NCI-H774 (cell line): ENCODE results near the gene DIAPH2.
"Not testable (repeated sequence)": the region's sequence is repeated elsewhere in the genome, so short reads cannot be mapped to it uniquely, and the experiment has no call there.

Source experiments
- DNase-seq: peaks from one replicate; lab custom pipeline; 2025; lab: John Stamatoyannopoulos, UW

DIAPH2 gene

DNA sequence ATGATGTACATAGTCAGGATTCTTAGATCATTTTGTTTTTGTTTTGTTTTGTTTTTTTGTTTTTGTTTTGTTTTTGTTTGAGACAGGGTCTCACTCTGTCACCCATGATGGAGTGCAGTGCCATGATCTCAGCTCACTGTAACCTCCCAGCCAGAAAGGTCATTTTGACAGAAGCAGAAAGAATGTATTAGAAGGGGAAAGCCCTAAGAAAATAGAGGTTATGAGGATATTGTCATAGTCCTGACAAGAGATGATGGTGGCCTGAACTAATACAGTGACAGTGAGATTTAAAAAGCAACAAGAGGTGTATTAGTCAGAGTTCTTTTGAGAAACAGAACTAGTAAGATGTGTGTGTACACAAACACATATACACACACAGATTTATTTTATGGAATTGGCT lies 702.4 kb downstream of the DIAPH2 start:
- no peak for DNase-seq

DNA sequence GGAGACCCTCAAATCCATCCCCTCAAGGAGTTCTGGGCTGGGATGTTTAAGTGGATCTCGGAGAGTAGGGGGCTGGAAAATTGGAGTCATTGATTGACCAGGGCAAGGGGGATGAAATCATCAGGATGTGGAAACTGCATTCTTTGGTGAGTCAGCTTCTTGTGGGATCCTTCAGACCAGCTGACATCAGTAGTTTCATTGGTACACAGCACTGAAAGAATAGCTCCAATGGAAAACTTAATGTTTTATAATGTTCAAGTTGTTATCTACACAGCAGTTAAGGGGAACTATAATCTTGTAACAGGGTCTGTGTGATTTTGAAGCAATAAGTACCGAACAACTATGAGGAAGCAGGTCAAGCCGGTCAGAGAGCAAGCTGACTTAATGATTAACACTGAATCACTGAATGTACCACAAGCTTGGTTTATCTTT lies 705.1 kb downstream of the DIAPH2 start:
- no peak for DNase-seq

DNA sequence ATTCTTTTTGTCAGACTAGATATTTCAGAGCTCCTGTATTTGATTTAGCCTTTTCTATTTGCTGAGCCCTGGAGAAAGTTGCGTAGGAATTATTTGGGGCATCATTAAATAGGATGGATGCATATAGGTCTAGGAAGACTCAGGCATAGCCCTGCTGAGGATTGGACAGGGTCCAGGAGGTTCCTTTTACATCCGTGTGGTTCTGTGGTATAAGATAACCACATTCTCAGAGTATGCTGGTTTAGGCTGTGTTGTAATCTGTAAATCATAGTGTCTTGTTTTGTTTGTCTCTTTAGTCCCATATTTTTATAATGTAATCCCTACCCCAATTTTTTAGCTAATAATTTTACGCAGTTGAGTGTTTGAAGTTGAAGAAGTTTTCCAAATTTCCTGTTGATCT lies 712.7 kb downstream of the DIAPH2 start:
- no peak for DNase-seq

DNA sequence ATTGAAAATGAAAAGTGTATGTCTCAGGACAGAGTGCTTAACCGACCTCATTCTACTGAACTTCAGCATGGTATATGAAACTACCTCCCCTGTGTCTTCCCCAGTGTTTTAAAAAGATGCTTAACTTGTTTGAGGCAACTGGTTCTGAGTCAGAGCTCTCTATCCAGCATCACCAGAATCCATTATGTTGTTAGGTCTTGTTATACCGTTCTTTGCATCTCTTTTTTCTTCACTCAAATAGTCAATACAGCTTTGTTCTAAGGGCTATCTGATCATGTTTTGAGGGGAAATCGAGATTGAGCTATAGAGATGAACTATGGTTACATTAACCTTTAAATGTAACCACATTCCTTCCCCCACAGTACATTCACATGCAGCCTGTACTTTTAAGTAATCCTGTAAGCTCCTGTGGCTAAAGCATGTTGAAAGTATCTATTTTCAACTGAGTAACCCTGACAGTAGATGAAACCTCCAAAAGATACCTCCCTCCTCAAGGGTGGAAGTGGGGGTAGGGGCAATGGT lies 713.4 kb downstream of the DIAPH2 start:
- DNase-seq, result no peak

DNA sequence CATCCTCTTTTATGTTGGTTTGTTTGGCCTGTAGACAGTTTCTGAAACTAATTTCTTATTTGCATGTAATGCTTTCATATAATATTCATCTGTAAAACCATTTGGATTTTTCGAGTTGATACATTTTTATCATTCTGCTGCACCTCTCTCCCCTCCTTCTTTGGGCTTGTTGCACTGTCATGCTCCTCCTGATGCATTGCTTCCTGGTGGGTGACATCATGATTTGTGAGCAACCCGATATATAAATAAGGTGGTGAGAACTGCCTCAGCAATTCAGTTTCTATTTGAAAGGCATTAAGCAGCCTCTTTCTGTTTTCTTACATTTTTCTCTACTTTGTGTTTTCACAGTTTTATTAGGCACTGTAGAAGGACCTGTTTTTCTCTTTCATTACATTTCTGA lies 714.8 kb downstream of the DIAPH2 start:
- DNase-seq, result no peak

DNA sequence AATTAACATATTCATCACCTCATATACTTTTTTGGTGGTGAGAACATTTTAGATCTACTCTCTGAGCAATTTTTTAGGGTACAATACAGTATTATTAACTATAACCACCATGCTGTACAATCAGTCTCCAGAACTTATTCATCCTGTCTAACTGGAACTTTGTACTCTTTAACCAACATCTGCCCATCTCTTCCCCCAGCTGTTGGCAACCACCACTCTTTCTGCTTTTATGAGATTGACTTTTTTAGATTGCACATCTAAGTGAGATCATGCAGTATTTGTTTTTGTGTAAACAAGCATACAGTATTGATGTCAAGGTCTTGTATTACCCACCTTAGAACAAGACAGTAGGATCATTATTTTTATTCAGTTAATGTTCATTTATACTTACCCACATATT lies 715.9 kb downstream of the DIAPH2 start:
- DNase-seq, result no peak

DNA sequence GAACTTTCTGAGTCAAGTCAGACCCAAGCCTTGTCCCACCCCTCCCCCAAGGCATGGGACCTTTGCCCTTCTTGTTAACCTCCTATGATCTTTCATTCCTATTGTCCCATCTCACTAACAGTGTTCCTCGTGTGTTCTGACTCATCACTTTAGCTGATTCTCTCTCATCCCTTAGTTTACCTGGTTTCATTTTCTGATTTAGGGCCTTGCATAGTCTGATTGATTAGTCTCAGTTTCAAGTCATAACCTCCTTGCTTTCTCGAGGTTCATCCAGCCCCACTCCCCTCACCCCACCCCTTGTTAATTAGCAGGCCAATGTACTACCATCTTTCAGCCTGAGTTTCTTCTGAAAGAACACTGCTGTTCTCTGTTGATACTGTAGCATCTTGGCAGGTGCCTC lies 716.5 kb downstream of the DIAPH2 start:
- no peak for DNase-seq

DNA sequence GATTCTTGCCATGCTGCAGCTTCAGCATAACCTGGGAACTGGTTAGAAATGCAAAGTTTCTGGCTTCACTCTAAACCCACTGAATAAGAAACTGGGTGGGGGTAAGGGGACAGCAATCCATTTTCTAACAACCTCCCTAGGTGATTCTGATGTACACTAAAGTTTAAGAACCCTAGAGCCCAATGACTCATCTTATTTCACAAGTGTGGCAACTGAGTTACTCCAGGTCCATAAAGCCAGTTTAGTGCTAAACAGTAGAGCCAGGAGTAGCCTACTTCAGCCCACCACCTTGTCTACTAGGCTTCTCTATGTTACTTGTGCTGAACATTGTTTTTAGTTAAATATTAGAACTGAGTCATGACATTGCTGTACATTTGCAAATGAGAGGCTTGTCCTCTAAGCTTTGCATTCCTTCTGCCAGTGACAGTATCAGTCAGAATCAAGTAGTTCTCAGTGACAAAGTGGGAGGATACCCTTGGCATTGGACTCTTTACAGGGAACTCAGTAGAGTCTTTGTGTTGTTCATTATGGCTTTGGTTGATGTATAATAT lies 717.0 kb downstream of the DIAPH2 start:
- no peak for DNase-seq

DNA sequence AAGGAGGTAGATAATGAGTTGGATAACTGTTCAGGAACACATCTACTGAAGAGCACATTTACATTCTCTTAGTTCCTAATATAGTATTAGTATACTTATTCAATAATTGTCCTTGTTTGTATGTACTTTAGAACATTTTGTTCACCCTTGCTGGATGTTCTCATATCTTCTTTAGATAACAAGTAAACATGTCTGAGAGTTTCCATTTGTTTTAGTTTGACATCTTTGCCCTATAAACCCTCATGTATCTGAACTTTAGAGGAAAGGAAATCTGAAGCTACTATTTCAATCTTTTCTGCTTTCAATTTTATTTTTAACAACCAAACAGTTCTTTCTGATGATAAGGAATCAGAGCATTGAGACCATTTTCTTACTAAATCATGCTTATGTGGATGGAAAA lies 717.7 kb downstream of the DIAPH2 start:
- no peak for DNase-seq

DNA sequence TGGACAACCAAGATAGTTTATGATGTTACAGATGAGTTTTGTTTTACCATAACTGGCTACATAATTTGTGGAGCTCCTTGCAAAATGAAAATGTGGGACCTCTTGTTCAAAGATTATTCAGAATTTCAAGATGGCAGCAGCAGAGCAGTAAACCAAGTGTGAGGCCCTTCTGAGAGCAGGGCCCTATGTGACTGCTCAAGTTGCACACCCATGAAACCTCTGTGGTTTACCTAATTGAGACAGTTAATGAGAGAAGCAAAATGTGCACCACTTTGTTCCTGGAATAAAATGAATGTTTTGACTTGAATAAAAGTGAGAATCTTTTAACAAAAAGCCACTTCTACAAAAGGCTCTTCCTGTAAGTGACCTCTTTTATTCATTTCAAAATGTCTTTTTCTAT lies 718.3 kb downstream of the DIAPH2 start:
- no peak for DNase-seq

DNA sequence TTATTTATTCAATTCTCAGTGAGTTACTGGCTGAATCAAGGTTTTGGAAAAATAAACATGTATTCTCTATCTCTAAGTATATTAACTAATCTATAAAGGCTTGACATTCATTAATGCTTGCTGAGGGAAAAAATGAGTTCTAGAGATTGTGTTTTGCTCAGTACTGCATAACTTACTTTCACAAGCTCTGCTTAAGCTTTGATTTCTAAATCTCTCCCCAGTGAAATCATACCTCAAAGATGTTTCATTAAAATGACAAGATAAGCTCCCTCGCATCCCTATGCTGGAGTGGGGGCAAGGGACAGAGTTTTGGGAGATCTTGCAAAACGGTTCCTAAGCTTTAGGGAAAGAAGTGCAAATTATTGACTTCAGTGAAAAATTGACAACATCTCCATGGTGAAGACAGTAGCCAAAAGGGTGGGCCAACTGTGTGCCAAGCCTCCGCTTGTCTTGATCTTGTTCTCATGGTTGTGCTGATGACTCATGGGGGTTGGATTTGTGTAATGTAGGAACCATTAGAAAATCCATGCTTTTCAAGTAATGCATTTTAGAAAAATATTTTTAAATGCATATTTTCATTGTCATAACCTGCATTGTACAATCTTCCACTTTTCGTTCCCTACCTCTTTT lies 720.5 kb downstream of the DIAPH2 start:
- DNase-seq, result no peak

DNA sequence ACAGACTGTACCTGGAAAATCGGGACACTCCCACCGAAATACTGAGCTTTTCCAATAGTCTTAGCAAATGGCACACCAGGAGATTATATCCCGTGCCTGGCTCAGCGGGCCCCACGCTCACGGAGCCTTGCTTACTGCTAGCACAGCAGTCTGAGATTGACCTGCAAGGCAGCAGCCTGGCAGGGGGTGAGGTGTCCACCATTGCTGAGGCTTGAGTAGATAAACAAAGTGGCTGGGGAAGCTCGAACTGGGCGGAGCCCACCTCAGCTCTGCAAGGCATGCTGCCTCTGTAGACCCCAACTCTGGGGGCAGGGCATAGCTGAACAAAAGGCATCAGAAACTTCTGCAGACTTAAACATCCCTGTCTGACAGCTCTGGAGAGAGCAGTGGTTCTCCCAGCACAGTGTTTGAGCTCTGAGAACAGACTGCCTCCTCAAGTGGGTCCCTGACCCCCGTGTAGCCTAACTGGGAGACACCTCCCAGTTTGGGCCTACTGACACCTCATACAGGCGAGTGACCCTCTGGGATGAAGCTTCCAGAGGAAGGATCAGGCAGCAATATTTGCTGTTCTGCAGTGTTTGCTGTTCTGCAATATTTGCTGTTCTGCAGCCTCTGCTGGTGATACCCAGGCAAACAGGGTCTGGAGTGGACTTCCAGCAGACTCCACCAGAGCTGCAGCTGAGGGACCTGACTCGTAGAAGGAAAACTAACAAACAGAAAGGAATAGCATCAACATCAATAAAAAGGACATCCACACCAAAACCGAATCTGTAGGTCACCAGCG lies 725.2 kb downstream of the DIAPH2 start:
- not testable (repeated sequence) for DNase-seq

DNA sequence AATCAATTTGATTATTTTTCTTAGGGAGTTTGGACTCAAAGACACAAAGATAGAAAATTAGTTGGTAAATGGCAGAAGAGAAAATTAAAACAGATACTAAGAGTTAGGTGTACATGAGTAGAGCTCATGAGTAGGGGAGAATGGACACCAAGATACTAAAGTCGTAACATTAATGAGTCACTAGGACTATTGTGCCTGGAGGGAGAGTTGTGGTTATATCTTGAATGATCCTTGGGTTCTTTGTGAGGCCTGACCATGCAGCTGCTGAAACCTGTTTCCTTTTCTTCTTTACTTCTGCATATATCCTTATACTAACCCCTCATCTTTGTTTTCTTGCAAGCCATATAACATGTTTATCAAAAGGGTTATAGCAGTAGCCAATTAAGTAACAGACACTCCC lies 731.8 kb downstream of the DIAPH2 start:
- DNase-seq, result no peak

DNA sequence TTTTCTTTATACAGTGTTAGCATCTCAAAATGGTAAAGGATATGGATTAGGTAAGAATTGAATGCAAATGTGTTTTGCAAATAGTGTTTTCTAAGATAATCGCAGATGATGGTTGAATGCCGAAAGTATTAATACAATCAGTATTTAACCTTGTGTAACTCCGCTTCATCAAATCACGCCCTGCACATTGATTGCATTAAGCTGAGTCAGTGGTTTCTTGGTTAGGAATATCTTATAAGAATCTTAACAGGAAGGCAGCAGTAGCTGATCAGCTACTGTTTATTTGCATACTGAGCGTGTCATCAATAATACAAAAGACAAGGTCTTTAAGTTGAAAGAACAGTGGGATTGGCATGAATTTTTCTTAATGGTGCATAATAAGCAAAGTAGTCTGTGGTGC lies 744.5 kb downstream of the DIAPH2 start:
- DNase-seq, result no peak

DNA sequence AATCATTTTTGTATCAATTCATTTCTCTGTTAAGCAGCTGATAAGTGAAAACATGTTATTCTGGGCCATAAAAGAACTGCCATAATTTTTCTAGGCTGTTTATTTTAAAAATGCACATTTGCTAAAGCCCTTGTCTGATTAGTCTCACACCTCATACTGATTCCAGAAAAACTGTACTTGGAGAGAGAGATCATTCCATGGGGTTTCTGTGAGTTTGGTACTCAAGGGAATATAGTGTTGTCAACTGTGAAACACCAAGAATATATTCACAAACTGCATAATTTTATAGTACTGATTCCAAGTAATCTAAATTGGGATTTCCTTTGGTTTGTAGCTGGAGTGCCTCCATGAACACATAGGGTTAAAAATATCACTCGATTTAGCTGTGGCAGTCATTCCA lies 746.6 kb downstream of the DIAPH2 start:
- no peak for DNase-seq

DNA sequence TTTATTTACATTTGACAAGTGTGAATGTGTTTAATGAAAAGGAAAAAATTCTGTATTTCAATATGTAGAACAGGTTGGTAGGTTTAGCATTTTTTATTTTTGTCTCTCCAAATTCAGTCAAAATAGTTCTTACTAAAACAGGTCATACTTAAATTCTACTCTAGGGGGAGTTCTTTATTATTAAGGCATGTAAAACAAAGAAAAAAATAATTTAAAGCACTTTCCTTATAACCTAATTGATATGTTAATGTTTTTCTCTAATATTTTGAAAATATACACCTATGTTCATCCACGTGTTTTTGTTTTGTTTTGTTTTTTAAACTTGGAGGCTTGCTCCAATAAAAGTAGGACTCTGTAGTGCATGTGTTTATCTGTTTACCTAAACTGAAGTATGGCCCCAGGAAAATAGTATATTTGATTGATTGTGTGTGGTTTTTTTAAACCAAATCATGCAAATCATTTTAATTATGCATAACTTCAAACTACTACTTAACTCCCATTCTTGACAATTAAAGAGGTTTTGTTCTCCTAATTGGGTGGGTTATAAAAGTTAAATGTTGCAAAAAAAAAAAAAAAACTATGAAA lies 761.7 kb downstream of the DIAPH2 start:
- DNase-seq, result no peak

DNA sequence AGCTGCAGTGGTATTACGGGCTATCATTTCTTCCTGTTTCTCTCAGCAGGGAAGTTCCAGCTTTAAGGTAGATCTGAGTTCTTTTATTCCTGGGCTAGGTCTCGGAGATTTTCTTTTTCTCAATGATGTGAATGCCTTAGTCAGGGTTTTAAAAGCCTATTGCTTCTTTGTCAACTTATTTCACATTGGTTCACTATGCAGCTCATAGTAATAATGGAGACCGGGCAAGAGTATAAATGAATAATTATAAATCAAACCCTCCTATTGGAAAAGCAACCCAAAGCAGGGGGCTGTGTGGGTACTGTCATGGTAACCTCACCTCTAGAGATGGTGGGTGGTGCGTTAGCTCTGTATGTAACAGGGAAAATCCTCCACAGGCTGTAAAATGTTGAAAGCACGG lies 762.7 kb downstream of the DIAPH2 start:
- DNase-seq, result no peak

DNA sequence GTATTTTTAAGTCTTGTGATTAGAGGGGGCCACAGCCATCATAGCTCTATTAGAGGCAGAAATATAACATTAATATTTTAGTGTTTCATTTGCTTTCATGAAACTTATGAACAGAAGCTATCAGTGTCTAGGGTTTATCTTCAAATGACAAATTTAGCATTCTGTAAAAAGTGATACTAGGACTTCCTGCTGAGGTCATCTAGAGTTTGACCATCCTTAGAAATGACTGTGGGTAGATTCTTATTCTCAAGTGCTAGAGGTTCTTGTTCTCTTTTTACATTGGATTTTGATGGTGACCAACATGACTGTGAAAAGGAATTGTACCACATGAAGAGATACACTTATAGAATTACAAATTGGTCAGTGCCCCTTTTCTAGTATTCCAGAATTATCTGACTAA lies 767.6 kb downstream of the DIAPH2 start:
- DNase-seq, result no peak

DNA sequence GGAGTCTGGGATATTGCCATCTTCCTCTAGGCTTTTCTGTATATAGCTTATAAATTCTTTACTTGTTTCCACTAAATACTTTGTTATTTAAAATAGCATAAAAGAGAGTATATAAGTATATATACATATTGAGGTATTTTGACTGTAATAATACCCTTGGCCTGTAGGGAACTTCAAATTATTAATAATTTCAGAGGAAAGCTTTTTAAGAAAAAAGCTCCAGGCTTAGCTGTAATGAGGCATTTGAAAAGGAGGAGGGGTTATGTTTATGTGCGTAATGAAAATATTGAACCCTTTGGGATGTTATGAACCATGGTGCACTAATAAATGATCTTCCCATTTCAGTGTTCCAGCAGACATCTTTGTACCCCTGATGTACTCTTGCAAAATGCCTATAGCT lies 777.1 kb downstream of the DIAPH2 start:
- DNase-seq, result no peak

DNA sequence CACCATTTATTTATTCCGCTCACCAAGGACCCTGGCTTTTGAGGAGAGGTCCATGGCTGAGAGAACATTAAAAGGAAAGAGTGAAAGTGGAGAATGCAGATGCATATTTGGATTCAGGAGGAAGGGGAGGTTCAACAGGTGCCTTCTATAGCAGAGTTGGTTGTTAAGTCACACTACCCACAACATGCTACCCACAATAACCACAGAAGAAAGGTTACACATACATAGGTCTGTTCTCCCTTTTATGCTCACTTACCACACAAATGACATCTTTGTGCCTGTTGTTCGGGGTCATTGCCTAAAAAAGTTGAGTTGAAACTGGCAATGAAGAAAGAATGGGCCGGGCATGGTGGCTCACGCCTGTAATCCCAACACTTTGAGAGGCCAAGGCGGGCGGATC lies 786.4 kb downstream of the DIAPH2 start:
- DNase-seq, result no peak

DNA sequence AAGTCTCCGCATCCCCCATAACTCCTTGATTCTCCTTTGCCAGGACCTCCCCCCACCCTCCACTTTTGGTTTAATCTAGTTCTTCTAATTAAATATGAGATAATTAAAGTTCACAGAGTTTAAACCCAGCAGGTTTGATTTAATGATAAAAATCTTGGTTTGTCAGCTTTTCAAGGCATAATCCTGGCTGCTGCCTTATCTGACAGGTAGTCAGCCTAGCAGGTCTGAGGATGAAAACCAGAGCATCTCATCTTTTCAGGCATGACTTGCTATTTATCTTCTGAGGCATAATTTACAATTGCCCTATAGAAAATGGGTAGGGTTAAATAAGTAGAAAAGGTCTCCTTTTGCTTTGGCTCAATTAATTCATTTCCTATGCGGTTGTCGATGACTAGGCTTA lies 790.3 kb downstream of the DIAPH2 start:
- no peak for DNase-seq

DNA sequence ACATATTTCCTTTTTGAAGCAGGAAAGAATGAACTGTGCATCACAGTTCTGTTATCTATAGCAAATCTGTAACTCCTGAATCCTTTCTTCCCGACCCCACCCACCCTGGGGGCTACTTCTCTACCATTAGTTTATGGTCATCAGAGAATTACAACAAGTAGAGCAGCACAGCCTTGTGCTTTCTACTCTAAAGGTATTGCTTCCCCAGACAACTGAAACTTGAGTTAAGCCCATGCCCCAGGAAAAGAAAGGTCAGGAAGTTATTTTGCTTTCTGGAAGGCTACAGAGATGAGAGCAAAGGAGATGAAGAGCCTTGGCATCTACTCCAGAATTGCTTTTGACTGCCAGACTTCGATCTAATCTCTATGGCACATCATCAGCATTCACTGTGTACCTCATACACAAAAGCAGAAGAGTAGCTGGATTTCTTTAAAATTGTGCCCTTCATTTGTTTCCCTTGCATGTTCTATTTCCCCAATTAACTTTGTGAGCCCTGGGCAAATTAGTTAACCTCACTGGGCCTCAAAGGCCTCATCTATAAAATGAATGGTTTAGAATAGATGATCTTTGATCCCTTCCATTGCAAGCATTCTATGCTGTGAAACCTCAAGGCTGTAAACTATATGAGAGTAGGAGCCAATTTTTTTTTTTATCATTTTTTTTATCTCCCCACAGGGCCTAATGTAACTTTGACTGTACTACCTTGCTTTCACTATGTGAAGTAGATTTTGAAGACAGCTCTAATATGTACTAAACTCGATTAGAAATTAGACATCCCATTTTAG lies 794.7 kb downstream of the DIAPH2 start:
- DNase-seq, result no peak
